A673 (cell line): Measurements from ENCODE around the gene SMIM10L2A.

Experiments
- EZH2 ChIP-seq: fragments of 200-600 bp; sonication (generic); IDR thresholded peaks from 2 replicates; pipeline ENCODE4 v1.6.1; 2017; ENCODE audit warnings: borderline replicate concordance, low read depth, mild to moderate bottlenecking, mixed read lengths, antibody characterized with exemption, low read length; ENCODE audit not compliant: poor library complexity, severe bottlenecking
- TF ChIP-seq, protein P1 (sequence below): fragments of 300-800, 200-600 bp; sonication (generic); conservative IDR thresholded peaks from 2 replicates; pipeline ENCODE4 v1.5.1; 2017; ENCODE audit warnings: low read depth, mild to moderate bottlenecking, antibody characterized with exemption, low read length, moderate library complexity, mixed read lengths

DNA sequence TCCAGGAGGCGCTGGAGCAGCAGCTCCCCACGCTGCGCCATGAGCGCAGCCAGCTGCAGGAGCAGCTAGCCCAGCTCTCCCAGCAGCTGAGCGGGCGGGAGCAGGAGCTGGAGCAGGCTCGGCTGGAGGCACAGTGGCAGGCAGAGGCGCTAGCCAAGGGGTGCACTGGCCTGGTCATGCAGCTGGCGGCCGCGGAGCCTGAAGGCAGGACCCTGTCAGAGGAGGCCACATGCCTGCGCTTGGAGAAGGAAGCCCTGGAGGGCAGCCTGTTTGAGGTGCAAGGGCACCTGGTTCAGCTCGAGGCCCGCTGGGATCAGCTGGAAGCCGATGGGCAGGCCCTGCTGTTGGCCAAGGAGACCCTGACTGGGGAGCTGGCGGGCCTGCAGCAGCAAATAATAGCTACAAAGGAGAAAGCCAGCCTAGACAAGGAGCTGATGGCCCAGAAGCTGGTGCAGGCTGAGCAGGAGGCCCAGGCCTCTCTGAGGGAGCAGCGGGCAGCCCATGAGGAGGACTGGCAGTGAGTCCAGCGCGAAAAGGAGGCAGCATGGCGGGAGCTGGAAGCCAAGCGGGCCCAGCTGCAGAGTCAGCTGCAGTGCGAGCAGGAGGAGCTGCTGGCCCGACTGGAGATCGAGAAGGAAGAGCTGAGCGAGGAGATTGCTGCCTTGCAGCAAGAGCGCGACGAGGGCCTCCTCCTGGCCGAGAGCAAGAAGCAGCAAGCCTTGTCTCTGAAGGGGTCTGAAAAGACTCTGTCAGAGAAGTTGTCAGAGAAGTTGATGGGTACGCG lies 13.6 kb downstream of the SMIM10L2A start:
- TF ChIP-seq, protein P1, sequence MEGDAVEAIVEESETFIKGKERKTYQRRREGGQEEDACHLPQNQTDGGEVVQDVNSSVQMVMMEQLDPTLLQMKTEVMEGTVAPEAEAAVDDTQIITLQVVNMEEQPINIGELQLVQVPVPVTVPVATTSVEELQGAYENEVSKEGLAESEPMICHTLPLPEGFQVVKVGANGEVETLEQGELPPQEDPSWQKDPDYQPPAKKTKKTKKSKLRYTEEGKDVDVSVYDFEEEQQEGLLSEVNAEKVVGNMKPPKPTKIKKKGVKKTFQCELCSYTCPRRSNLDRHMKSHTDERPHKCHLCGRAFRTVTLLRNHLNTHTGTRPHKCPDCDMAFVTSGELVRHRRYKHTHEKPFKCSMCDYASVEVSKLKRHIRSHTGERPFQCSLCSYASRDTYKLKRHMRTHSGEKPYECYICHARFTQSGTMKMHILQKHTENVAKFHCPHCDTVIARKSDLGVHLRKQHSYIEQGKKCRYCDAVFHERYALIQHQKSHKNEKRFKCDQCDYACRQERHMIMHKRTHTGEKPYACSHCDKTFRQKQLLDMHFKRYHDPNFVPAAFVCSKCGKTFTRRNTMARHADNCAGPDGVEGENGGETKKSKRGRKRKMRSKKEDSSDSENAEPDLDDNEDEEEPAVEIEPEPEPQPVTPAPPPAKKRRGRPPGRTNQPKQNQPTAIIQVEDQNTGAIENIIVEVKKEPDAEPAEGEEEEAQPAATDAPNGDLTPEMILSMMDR, result no peak
- TF ChIP-seq EZH2, result no peak
